ENCODE results near the gene FUT6. TPM values are rescaled to one million over a fixed set of nuclear protein-coding genes. Genes with fewer than 3 reads are reported as not detected.
"Not testable (repeated sequence)": the region's sequence is repeated elsewhere in the genome, so short reads cannot be mapped to it uniquely, and the experiment has no call there.

FUT6 gene
- total RNA-seq, 2 donors from 2014 or later = not detected

DNA sequence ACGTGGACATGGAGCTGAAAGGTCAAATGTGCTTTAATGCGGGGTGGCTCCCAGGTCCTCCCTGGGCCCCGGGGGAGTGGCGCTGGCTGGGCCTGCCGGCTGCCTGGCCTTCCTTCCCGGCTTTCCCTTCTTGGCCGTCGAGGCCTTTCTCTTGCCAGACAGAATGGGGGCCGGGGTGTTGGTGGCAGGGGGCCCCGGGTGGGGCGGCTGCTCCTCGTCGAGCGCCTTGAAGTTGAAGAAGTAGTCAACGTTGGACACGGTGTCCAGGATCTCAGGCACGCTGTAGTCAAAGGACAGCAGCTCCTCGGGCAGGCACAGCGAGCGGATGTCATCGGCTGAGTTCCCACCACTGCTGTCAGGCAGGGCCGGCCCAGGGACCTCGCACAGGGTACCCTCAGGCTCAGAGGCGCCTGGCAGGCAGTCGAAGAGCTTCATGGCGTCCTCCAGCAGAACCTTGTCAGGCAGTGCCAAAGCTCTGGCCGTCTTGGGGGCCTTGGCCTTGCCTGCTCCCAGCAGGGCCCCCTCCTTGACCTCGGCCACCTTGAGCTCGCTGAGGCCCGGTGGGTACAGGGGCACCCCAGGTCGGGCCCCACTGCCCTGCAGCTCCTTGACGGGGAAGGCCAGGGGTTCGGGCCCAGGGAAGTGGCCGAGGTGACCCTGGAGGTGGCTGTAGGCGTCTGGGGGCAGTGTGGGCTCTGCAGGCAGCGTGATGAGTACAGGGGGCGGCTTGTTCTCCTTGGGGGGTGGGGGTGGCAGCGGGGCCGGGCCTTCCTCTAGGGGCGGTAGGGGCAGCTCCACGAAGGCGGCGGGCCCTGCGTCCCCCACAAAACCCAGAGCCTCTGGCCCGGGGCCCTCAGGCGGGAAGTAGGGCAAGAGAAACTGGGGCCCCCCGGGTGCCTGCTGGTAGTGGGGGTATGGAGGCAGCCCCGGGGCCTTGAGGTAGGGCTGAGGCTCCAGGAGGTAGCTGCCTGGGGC lies 56.3 kb downstream of the FUT6 start:
- no peak for DNase-seq
- Histone ChIP-seq H3K4me1 (ENCODE audit: control insufficient read depth, insufficient read depth, low read length) (no peaks in the 10 kb centered on the region), H3K9me3 (ENCODE audit: control insufficient read depth, low read length) (no peaks in the 10 kb centered on the region), H3K36me3 (ENCODE audit: control insufficient read depth, insufficient read depth, low read length) (peaks cover 19% of the 10 kb centered on the region), H3K27ac (ENCODE audit: low read depth, low read length) (peak overlapping the region; percentile 32), H3K27me3 (ENCODE audit: control insufficient read depth, insufficient read depth, low read length, poor library complexity, severe bottlenecking) (no peaks in the 10 kb centered on the region), H3K9ac (ENCODE audit: extremely low read depth, low read length, poor library complexity, severe bottlenecking) (no peak overlapping the region), H3K4me3 (ENCODE audit: low read length) (no peak overlapping the region)
- WGBS, 2 experiments (ENCODE audit: insufficient coverage in 1 of 2, insufficient read length in 1 of 2) = 93 to 97% methylated on average over 26 to 48 of the region's 48 CpGs
- H3K4me1 Mint-ChIP-seq = no peaks in the 10 kb centered on the region
- H3K9me3 Mint-ChIP-seq = no peaks in the 10 kb centered on the region
- no peak overlapping the region for H3K27ac Mint-ChIP-seq
- H3K27me3 Mint-ChIP-seq (ENCODE audit: insufficient read depth) = no peaks in the 10 kb centered on the region
- TF ChIP-seq, protein P1, sequence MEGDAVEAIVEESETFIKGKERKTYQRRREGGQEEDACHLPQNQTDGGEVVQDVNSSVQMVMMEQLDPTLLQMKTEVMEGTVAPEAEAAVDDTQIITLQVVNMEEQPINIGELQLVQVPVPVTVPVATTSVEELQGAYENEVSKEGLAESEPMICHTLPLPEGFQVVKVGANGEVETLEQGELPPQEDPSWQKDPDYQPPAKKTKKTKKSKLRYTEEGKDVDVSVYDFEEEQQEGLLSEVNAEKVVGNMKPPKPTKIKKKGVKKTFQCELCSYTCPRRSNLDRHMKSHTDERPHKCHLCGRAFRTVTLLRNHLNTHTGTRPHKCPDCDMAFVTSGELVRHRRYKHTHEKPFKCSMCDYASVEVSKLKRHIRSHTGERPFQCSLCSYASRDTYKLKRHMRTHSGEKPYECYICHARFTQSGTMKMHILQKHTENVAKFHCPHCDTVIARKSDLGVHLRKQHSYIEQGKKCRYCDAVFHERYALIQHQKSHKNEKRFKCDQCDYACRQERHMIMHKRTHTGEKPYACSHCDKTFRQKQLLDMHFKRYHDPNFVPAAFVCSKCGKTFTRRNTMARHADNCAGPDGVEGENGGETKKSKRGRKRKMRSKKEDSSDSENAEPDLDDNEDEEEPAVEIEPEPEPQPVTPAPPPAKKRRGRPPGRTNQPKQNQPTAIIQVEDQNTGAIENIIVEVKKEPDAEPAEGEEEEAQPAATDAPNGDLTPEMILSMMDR (conservative IDR thresholded peaks at IDR 0.05) = no peak
- H3K36me3 Mint-ChIP-seq (ENCODE audit: low read depth) = peaks cover 19% of the 10 kb centered on the region
- H3K4me3 Mint-ChIP-seq = no peak overlapping the region

DNA sequence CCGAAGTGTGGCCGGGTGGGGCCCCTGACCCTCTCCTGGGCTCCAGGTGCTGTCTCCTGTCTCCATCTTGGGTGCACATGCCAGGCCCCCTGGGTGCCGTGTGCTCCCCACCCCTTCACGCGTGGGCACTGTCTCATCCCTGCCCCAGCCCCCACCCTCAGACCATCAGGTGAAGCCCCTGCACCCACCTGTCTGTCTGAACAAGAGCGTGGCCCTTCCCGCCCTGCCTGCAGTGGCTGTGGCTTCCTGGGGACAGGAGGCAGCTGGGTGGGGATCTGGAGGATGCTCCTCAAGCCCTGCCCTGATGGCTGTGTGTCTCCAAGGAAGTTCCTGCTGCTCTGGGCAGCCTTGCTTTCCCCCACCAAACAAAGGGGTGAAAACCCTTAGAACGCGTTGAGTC lies 57.2 kb downstream of the FUT6 start:
- no peak for DNase-seq
- WGBS, 2 experiments (ENCODE audit: insufficient coverage in 1 of 2, insufficient read length in 1 of 2) = 90 to 97% methylated on average over 4 to 9 of the region's 9 CpGs
- Mint-ChIP-seq H3K36me3 (ENCODE audit: low read depth) (peaks cover 14% of the 10 kb centered on the region), H3K27me3 (ENCODE audit: insufficient read depth) (peaks cover 1% of the 10 kb centered on the region), H3K4me3 (no peak overlapping the region), H3K27ac (no peak overlapping the region), H3K9me3 (no peaks in the 10 kb centered on the region), H3K4me1 (no peaks in the 10 kb centered on the region)
- Histone ChIP-seq H3K9ac (ENCODE audit: extremely low read depth, low read length, poor library complexity, severe bottlenecking) (no peak overlapping the region), H3K4me3 (ENCODE audit: low read length) (no peak overlapping the region), H3K9me3 (ENCODE audit: control insufficient read depth, low read length) (no peaks in the 10 kb centered on the region), H3K27ac (ENCODE audit: low read depth, low read length) (no peak overlapping the region), H3K27me3 (ENCODE audit: control insufficient read depth, insufficient read depth, low read length, poor library complexity, severe bottlenecking) (no peaks in the 10 kb centered on the region), H3K4me1 (ENCODE audit: control insufficient read depth, insufficient read depth, low read length) (no peaks in the 10 kb centered on the region), H3K36me3 (ENCODE audit: control insufficient read depth, insufficient read depth, low read length) (peaks cover 14% of the 10 kb centered on the region)
- TF ChIP-seq, protein P1 (conservative IDR thresholded peaks at IDR 0.05) = no peak

DNA sequence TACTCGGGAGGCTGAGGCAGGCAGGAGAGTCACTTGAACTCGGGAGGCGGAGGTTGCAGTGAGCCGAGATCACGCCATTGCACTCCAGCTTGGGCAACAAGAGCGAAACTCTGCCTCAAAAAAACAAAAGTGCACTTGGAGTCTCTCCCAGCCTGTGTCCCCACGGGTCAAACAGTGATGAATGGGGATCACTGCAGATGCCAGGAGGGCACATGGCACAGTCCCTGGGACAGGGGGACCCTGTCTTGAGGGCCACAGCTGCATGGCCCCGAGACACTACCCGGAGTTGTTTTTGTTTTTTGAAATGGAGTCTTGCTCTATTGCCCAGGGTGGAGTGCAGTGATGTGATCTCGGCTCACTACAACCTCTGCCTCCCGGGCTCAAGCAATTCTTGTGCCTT lies 58.6 kb downstream of the FUT6 start:
- not testable (repeated sequence) for H3K9me3 Mint-ChIP-seq; H3K27me3 ChIP-seq (ENCODE audit: control insufficient read depth, insufficient read depth, low read length, poor library complexity, severe bottlenecking); H3K4me1 ChIP-seq (ENCODE audit: control insufficient read depth, insufficient read depth, low read length); H3K4me1 Mint-ChIP-seq; H3K27ac ChIP-seq (ENCODE audit: low read depth, low read length); H3K4me3 ChIP-seq (ENCODE audit: low read length); H3K4me3 Mint-ChIP-seq; H3K36me3 ChIP-seq (ENCODE audit: control insufficient read depth, insufficient read depth, low read length); H3K36me3 Mint-ChIP-seq (ENCODE audit: low read depth); DNase-seq; H3K9me3 ChIP-seq (ENCODE audit: control insufficient read depth, low read length); H3K27ac Mint-ChIP-seq; H3K9ac ChIP-seq (ENCODE audit: extremely low read depth, low read length, poor library complexity, severe bottlenecking); H3K27me3 Mint-ChIP-seq (ENCODE audit: insufficient read depth)
- 93 to 96% methylated on average over 11 of the region's 11 CpGs for WGBS, 2 experiments (ENCODE audit: insufficient coverage in 1 of 2, insufficient read length in 1 of 2)

Other genes with a start within 250 kb of the FUT6 start
- gene SAFB2, start 216.9 kb downstream of the FUT6 start, total RNA-seq = 10 to 100 TPM; 69.2 to 74.6 TPM
- 100 to 1,000 TPM; 130 to 153 TPM for gene SAFB, start 216.6 kb downstream of the FUT6 start, total RNA-seq
- 10 to 100 TPM; 26.3 to 35.0 TPM for gene MICOS13, start 159.2 kb downstream of the FUT6 start, total RNA-seq
- gene HSD11B1L, start 158.7 kb downstream of the FUT6 start, total RNA-seq = 10 to 100 TPM in 1 of 2 donors, 1 to 10 TPM in 1; 7.7 to 12.7 TPM
- gene RPL36, start 149.4 kb downstream of the FUT6 start, total RNA-seq = 1,000 to 10,000 TPM; 1,005 to 1,008 TPM
- 100 to 1,000 TPM in 1 of 2 donors, 10 to 100 TPM in 1; 97.1 to 109 TPM for gene LONP1, start 119.6 kb downstream of the FUT6 start, total RNA-seq
- gene CATSPERD, start 119.1 kb downstream of the FUT6 start, total RNA-seq = not detected
- gene PRR22, start 55.0 kb downstream of the FUT6 start, total RNA-seq = 1 to 10 TPM; 1.9 to 3.6 TPM
- gene DUS3L, start 48.5 kb downstream of the FUT6 start, total RNA-seq = 10 to 100 TPM; 19.6 to 36.8 TPM
- gene NRTN, start 34.6 kb downstream of the FUT6 start, total RNA-seq = 1 to 10 TPM; 5.8 to 6.4 TPM
- 1 to 10 TPM in 1 of 2 donors, not detected in 1; 1.3 TPM for gene FUT3, start 11.7 kb upstream of the FUT6 start, total RNA-seq
- 1 to 10 TPM in 1 of 2 donors, not detected in 1; 1.3 TPM for gene FUT5, start 30.8 kb upstream of the FUT6 start, total RNA-seq
- gene NDUFA11, start 64.1 kb upstream of the FUT6 start, total RNA-seq = 100 to 1,000 TPM; 242 to 269 TPM
- gene VMAC, start 65.2 kb upstream of the FUT6 start, total RNA-seq = 1 to 10 TPM; 5.9 TPM
- gene CAPS, start 74.6 kb upstream of the FUT6 start, total RNA-seq = 1 to 10 TPM; 6.6 to 6.7 TPM
- 10 to 100 TPM; 77.4 to 81.4 TPM for gene RANBP3, start 138.4 kb upstream of the FUT6 start, total RNA-seq